WTC11 (cell line): ENCODE results near the gene PGPEP1.

Source experiments
- CREB1 ChIP-seq: sonication (generic); formaldehyde crosslinking; IDR thresholded peaks from 2 replicates; pipeline ENCODE4 v1.8.0; 2023; ENCODE audit warnings: mild to moderate bottlenecking, missing genetic modification reagents
- FOXK1 ChIP-seq: sonication (generic); formaldehyde crosslinking; IDR thresholded peaks from 2 replicates; pipeline ENCODE4 v1.8.0; 2022; ENCODE audit warnings: mild to moderate bottlenecking, moderate library complexity, missing genetic modification reagents
- NFYB ChIP-seq: sonication (generic); formaldehyde crosslinking; conservative IDR thresholded peaks from 2 replicates; pipeline ENCODE4 v1.8.0; 2022; ENCODE audit warnings: low read depth, missing genetic modification reagents
- OVOL2 ChIP-seq: fragments of 250-450 bp; sonication (Bioruptor Pico); IDR thresholded peaks from 2 replicates; pipeline ENCODE4 v1.9.0; 2021; ENCODE audit warnings: mild to moderate bottlenecking, borderline replicate concordance
- RELA ChIP-seq: sonication (generic); formaldehyde crosslinking; IDR thresholded peaks from 2 replicates; pipeline ENCODE4 v1.8.1; 2022; ENCODE audit warnings: missing genetic modification reagents, mild to moderate bottlenecking, borderline replicate concordance
- TEAD1 ChIP-seq: sonication (generic); formaldehyde crosslinking; IDR thresholded peaks from 2 replicates; pipeline ENCODE4 v1.8.0; 2022; ENCODE audit warnings: mild to moderate bottlenecking, missing genetic modification reagents
- ZNF396 ChIP-seq: fragments of 250-450 bp; sonication (Bioruptor Pico); IDR thresholded peaks from 2 replicates; pipeline ENCODE4 v1.8.0; 2021; ENCODE audit warnings: mild to moderate bottlenecking, moderate library complexity, borderline replicate concordance
- TF ChIP-seq, protein P1 (sequence below): sonication (generic); formaldehyde crosslinking; conservative IDR thresholded peaks from 2 replicates; pipeline ENCODE4 v1.8.1; 2022; ENCODE audit warnings: mild to moderate bottlenecking, missing genetic modification reagents
- TF ChIP-seq, protein P2 (sequence below): sonication (generic); formaldehyde crosslinking; IDR thresholded peaks from 2 replicates; pipeline ENCODE4 v1.8.0; 2022; ENCODE audit warnings: mild to moderate bottlenecking, missing genetic modification reagents
- TF ChIP-seq, protein P3 (sequence below): sonication (generic); formaldehyde crosslinking; IDR thresholded peaks from 2 replicates; pipeline ENCODE4 v1.8.0; 2022; ENCODE audit warnings: mild to moderate bottlenecking, missing genetic modification reagents
- TF ChIP-seq, protein P4 (sequence below): fragments of 200-600 bp; IDR thresholded peaks from 2 replicates; pipeline ENCODE4 v1.8.0; 2022; ENCODE audit warnings: antibody characterized with exemption
- TF ChIP-seq, protein P5 (sequence below): sonication (generic); formaldehyde crosslinking; IDR thresholded peaks from 2 replicates; pipeline ENCODE4 v1.8.1; 2023; ENCODE audit warnings: mild to moderate bottlenecking, missing genetic modification reagents, moderate library complexity

DNA sequence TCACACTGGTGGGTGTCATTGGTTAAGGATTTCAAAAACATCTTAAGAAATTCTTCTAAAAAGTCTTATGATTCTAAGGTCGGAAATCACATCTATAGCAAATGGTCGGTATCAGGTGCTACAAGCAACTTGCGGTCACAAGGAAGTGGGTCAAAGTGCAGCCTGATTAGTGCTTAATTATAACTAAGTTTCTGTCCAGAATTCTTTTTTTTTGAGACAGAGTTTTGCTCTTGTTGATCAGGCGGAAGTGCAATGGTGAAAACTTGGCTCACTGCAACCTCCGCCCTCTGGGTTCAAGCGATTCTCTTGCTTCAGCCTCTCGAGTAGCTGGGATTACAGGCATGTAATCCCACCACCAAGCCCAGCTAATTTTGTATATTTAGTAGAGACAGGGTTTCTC is 44.4 kb downstream of the PGPEP1 start:
- TF ChIP-seq, protein P1, sequence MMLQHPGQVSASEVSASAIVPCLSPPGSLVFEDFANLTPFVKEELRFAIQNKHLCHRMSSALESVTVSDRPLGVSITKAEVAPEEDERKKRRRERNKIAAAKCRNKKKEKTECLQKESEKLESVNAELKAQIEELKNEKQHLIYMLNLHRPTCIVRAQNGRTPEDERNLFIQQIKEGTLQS (CRISPR knock-in tag), result no peak
- TF ChIP-seq, protein P2, sequence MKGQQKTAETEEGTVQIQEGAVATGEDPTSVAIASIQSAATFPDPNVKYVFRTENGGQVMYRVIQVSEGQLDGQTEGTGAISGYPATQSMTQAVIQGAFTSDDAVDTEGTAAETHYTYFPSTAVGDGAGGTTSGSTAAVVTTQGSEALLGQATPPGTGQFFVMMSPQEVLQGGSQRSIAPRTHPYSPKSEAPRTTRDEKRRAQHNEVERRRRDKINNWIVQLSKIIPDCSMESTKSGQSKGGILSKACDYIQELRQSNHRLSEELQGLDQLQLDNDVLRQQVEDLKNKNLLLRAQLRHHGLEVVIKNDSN, result no peak
- no peak for TF ChIP-seq NFYB
- no peak for TF ChIP-seq TEAD1 (CRISPR knock-in tag)
- TF ChIP-seq, protein P3, sequence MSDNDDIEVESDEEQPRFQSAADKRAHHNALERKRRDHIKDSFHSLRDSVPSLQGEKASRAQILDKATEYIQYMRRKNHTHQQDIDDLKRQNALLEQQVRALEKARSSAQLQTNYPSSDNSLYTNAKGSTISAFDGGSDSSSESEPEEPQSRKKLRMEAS (CRISPR knock-in tag), result no peak
- TF ChIP-seq, protein P4, sequence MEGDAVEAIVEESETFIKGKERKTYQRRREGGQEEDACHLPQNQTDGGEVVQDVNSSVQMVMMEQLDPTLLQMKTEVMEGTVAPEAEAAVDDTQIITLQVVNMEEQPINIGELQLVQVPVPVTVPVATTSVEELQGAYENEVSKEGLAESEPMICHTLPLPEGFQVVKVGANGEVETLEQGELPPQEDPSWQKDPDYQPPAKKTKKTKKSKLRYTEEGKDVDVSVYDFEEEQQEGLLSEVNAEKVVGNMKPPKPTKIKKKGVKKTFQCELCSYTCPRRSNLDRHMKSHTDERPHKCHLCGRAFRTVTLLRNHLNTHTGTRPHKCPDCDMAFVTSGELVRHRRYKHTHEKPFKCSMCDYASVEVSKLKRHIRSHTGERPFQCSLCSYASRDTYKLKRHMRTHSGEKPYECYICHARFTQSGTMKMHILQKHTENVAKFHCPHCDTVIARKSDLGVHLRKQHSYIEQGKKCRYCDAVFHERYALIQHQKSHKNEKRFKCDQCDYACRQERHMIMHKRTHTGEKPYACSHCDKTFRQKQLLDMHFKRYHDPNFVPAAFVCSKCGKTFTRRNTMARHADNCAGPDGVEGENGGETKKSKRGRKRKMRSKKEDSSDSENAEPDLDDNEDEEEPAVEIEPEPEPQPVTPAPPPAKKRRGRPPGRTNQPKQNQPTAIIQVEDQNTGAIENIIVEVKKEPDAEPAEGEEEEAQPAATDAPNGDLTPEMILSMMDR, result no peak
- TF ChIP-seq, protein P5, sequence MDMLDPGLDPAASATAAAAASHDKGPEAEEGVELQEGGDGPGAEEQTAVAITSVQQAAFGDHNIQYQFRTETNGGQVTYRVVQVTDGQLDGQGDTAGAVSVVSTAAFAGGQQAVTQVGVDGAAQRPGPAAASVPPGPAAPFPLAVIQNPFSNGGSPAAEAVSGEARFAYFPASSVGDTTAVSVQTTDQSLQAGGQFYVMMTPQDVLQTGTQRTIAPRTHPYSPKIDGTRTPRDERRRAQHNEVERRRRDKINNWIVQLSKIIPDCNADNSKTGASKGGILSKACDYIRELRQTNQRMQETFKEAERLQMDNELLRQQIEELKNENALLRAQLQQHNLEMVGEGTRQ (CRISPR knock-in tag), result no peak
- no peak for TF ChIP-seq CREB1 (CRISPR knock-in tag)
- TF ChIP-seq OVOL2 (CRISPR knock-in tag), result no peak
- TF ChIP-seq FOXK1 (CRISPR knock-in tag), result no peak
- TF ChIP-seq RELA (CRISPR knock-in tag), result no peak
- TF ChIP-seq ZNF396 (CRISPR knock-in tag), result no peak
